HCEC 1CT (cell line): ENCODE measurements around the gene COL24A1.
A peak's percentile ranks its signal among the peaks of the same experiment; 100 is the strongest.

Experiments
- DNase-seq: peaks from one replicate; pipeline ENCODE4 v3.0.0-alpha.2; 2017

The COL24A1 gene

GRCh38 chr1:86156566-86157455 lies at the start of gene COL24A1:
Gene COL24A1, minus strand, starts transcription at chr1:86156772. Its CDS starts 376 bp downstream, at chr1:86156396.
- DNase-seq, result peak; percentile 64

DNA sequence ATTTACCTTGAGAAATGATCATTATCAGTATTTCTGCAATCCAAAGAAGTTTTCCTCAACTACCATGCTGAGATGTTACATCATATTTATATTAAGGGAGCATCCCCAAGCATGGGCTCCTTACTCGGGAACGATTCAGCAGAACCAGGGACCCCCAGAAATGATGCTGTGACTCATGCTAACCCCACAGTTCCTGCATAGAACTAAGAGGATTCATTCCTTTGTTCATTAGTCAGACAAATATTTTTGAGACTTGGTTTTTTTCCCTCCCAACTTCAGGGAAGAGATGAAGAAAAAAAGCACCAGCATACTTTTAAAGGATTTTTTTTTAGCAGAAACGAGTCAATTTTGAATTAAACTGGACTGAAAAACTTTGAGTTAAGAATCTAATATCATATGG lies 49.2 kb upstream of the COL24A1 start:
- peak; percentile 26 for DNase-seq

DNA sequence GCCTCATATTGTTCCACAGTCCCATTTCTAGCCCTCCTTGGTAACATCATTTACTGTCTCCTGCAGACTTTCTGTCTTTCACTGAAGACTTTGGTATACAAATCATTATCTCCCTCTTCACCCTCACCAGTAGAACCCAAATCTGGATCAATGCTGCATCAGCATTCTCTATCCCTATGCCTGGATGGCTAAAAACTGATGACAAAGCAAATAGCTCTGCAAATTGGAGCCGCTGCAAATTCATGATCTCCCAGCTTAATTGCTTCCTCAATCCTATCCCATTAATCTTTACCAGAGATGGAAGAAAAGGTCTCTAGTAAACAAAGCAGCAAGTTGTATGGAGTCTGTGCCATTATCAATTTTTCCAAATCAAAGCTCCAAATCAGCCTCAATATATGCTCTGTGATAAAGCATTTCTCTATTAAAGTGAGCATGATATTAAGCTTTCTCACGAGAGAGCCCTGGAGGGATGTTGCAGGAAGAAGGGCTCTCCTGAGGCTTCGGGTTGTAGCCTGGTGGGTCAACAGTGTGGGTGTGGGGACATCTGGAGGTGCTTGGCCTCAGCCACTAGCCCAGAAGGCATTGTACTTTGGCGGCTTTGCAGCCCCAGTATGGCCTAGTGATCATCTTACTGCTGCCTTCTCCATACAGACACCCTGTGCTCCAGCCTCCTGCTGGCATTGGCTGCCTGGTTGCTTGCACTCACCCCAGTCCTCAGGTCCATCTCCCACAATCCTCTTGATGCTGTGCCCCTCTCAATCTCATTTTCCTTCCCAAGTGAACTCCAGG lies 46.2 kb upstream of the COL24A1 start:
- DNase-seq, result no peak

- DNase-seq, result no peak
Measured at GRCh38 chr1:86201311-86201710, 44.7 kb upstream of the COL24A1 start.

GRCh38 chr1:86200901-86201300 lies 44.3 kb upstream of the COL24A1 start:
- DNase-seq, result no peak

DNA sequence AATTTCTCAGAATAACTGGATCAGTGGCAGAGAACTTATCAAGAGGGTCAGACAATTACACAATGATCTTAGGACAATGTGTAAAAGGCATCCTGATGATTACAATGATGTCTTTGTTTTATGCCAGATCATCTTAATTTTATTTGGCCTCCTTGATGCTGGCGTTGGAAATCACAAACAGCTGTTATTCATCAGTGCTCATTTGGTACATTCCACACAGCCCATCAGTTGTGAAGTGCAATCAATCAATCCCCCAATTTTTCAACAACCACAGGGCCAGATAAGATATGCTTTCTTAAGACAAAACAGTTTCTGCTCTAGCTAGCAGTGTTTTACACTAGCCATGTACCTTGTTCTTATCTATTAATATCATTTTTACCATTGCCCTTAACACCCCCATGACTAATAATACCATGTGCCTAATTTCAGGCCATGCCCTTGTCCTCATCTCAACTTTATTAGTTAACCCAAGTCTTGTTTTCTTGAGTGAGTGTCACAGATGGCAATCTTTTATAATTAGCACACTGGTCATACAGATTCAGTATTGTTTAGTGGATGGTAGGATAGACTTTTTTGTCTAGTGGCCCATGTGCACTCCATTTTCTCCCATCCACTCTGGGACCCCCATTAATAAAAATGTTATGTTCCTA lies 40.8 kb upstream of the COL24A1 start:
- DNase-seq, result no peak

- no peak for DNase-seq
Measured at GRCh38 chr1:86195281-86195680, 38.7 kb upstream of the COL24A1 start.

- DNase-seq, result no peak
Measured at GRCh38 chr1:86194491-86195034, 38.0 kb upstream of the COL24A1 start.

GRCh38 chr1:86192417-86192816 lies 35.8 kb upstream of the COL24A1 start:
- DNase-seq, result no peak

DNA sequence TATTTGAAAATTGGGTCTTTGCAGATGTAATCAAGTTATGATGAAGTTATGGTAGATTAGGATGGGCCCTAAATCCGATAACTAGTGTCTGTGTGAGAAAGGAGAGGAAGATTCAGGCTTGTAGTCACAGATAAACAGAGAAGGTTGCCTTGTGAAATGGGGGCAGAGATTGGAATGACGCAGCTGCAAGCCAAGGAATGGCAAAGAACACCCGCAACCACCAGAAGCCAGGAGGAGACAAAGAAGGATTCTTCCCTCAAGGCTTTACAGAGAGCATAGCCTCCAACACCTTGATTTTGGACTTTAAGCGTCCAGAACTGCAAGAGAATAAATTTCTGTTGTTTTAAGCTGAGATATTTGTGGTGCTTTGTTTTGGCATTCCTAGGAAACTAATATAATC lies 35.4 kb upstream of the COL24A1 start:
- no peak for DNase-seq

DNA sequence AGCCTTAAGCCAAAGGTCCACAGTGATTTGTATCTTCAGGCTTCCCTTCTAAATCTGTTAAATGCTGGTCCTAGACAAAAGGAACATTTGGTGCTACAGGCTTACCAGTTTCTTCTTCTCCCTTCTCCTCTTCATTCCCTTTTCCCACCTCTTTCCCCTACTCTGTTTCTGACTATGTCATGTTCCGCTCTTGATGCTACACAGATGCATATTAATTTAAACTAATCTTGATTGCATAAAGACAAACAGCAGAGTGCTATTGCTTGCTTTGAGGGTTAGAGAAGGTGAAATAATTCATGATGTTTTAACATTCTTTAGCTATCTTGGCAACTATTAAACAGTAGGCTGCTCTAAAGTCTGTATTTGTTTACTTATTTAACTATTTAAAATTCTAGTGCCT lies 34.3 kb upstream of the COL24A1 start:
- no peak for DNase-seq

GRCh38 chr1:86184426-86184825 lies 27.9 kb upstream of the COL24A1 start:
- DNase-seq, result no peak

DNA sequence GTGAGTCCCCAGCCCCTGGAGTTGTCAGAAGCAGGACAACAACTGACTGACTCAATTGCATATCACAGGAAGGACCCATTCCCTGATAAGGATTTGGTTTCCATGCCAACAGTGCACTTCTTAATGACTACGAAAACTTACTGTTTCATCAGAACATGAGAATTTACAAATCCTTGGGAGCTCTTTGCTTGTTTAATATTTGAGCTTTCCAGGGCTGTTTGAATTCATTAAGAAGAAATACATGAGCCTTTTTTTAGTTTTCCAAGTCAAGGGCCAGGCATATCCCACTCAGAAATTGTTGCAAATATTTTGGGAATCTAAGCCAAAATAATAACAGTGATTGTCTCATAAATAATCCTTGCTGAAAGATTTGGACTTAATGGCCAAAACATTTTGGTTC lies 27.2 kb upstream of the COL24A1 start:
- DNase-seq, result no peak

DNA sequence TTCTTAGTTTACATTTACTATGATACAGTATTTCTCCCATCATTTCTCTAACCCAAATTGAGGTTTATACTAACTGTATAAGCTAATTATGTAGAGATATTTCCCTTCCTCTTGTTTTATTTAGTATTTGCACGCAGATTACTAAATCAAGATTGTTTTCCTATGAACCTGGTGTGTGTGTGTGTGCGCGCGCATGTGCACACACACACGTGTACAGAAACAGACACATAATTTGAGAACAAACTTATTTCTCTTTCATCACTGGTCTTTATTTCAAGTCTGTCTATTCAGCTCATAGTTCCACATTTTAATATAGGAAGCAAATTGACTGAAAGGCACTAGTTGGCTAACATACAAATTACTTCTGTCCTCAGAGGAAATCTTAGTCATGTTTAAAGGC lies 19.7 kb upstream of the COL24A1 start:
- no peak for DNase-seq

DNA sequence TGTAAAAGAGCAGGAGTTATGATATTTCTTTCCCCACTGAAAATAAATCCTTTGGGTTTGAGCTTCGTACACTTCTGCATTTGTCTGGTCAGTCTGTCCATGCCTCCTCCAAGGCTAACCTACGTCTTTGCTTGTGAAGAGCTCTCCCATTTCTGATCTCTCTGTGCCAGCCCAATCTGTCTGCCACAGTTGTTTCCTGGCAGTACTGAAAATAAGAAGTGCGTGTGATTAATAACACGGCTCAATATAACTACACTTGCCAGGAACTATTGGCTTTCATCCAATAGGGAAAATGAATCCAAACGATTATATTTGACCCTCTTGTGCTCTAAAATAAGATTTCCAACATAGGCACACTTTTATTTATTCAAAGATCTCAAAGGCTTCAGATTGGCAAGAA lies 19.2 kb upstream of the COL24A1 start:
- DNase-seq, result no peak

- DNase-seq, result peak; percentile 23
Measured at GRCh38 chr1:86169625-86170024, 13.1 kb upstream of the COL24A1 start.

- DNase-seq, result no peak
Measured at GRCh38 chr1:86159800-86160199, 3.2 kb upstream of the COL24A1 start.

DNA sequence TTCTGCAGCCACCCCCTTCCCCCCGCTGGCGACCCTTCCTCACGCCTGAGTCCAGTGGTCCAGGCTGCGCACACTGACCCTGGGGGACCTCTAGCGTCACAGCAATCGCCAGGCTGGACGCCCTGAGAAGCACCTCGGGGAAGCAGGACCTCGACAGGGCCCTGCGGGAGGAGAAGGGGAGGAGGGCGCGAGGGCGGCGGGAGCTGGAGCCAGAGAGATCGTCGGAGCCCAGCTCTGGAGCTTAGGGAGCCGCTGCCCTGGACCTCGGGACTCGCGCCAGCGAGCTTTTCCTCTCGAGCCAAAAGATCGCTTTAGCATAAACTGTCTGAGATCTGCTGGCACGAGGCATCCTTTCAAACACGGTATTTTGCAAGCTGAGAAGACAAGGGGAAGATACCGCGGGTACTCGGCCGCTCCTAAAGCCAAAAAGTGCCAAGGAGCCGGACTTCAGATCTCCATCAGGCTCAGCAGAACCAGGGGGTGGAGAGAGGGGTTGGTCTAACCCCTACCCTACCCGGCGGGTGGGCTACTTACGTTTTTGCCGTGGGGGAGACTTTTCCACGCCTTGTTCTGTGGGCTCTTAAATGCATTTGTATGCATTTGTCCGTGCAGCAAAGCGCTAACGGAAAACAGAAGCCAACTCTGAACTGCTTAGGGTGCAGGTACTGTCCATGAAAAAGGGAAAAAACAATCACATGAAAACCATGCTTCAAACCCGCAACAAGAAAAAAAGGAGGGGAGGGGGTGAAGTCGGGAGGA lies 586 bp downstream of the COL24A1 start:
- DNase-seq, result peak; percentile 42

GRCh38 chr1:86155051-86155806 lies 1.3 kb downstream of the COL24A1 start:
- DNase-seq, result no peak

DNA sequence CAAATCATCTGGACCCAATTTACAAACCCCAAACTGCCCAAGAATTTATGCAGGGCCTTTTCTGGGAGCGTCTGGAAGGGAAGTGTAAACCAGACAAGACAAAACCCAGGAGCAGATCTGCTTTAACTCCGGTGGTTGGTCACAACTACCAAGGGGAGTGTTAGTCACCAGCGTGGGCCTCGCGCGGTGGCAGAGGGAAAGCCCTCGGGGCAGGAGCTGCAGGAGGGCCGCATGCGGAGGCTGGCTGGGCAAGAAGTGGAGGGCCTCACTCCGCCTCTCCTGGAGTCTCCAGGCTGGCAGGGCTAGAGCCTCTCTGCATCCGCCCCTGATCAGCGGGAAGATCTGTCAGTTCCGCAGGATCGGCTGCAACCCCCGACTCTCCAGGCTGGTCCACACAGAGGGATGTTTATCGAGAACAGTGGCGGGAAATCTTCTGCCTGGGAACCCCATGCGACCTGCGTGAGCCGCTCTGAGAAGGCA lies 2.0 kb downstream of the COL24A1 start:
- DNase-seq, result no peak

- DNase-seq, result no peak
Measured at GRCh38 chr1:86153836-86154235, 2.7 kb downstream of the COL24A1 start.

DNA sequence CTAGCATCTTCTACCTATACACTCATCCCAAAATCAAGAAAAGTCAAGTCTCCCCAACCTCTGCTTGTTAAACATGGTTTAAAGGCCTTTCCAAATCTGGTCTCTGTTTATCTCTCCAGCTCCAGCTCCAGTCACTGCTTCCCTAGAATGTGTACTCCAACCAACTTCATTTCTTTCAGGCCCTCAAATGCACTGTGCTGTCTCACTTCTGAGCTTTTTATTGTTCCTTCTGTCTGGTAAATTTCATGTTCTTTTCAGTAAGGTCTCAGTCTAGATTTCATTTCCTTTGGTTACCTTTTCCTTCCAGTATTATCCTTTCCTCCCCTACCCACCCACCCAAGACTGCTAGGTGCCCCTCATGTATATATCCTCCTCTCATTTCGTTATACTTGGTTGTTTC lies 3.7 kb downstream of the COL24A1 start:
- no peak for DNase-seq
